A673 (cell line): ENCODE measurements around the gene ORM1.

Source experiments
- EZH2 ChIP-seq: fragments of 200-600 bp; sonication (generic); IDR thresholded peaks from 2 replicates; pipeline ENCODE4 v1.6.1; 2017; ENCODE audit warnings: borderline replicate concordance, low read depth, mild to moderate bottlenecking, mixed read lengths, antibody characterized with exemption, low read length; ENCODE audit not compliant: poor library complexity, severe bottlenecking
- TF ChIP-seq, protein P1 (sequence below): fragments of 300-800, 200-600 bp; sonication (generic); conservative IDR thresholded peaks from 2 replicates; pipeline ENCODE4 v1.5.1; 2017; ENCODE audit warnings: low read depth, mild to moderate bottlenecking, antibody characterized with exemption, low read length, moderate library complexity, mixed read lengths

GRCh38 chr9:114300846-114301797 lies 21.8 kb upstream of the ORM1 start:
- TF ChIP-seq, protein P1, sequence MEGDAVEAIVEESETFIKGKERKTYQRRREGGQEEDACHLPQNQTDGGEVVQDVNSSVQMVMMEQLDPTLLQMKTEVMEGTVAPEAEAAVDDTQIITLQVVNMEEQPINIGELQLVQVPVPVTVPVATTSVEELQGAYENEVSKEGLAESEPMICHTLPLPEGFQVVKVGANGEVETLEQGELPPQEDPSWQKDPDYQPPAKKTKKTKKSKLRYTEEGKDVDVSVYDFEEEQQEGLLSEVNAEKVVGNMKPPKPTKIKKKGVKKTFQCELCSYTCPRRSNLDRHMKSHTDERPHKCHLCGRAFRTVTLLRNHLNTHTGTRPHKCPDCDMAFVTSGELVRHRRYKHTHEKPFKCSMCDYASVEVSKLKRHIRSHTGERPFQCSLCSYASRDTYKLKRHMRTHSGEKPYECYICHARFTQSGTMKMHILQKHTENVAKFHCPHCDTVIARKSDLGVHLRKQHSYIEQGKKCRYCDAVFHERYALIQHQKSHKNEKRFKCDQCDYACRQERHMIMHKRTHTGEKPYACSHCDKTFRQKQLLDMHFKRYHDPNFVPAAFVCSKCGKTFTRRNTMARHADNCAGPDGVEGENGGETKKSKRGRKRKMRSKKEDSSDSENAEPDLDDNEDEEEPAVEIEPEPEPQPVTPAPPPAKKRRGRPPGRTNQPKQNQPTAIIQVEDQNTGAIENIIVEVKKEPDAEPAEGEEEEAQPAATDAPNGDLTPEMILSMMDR = no peak
- no peak for TF ChIP-seq EZH2
